Inferior parietal cortex (tissue), 1 donor: ENCODE data around the gene APOBEC2.
A peak's percentile ranks its signal among the peaks of the same experiment; 100 is the strongest.

ENCODE experiments used
- DNase-seq: peaks from one replicate; pipeline ENCODE4 v3.0.0-alpha.2; 2016; ENCODE audit errors: extremely low spot score

APOBEC2 gene

GRCh38 chr6:41037107-41037900 lies 15.7 kb upstream of the APOBEC2 start:
- DNase-seq: peak; percentile 41

- DNase-seq: no peak
Observed at GRCh38 chr6:41038205-41038604, 14.8 kb upstream of the APOBEC2 start.

GRCh38 chr6:41039060-41039998 lies 13.7 kb upstream of the APOBEC2 start, which contains the start of gene UNC5CL:
UNC5CL (minus strand) TSS chr6:41039221; CDS start chr6:41035074, 4,147 bp downstream.
- DNase-seq: no peak

GRCh38 chr6:41040101-41040939 lies 12.7 kb upstream of the APOBEC2 start:
- DNase-seq: no peak

GRCh38 chr6:41040940-41041536 lies 12.0 kb upstream of the APOBEC2 start:
- no peak for DNase-seq

GRCh38 chr6:41042226-41043055 lies 10.6 kb upstream of the APOBEC2 start, which contains the start of gene TSPO2:
TSPO2 (plus strand) TSS chr6:41042467; CDS start chr6:41042986, 519 bp downstream.
- no peak for DNase-seq

GRCh38 chr6:41043151-41043550 lies 9.9 kb upstream of the APOBEC2 start:
- DNase-seq: no peak

GRCh38 chr6:41045664-41046063 lies 7.3 kb upstream of the APOBEC2 start:
- no peak for DNase-seq

- no peak for DNase-seq
Observed at GRCh38 chr6:41046084-41046483, 6.9 kb upstream of the APOBEC2 start.

- no peak for DNase-seq
Observed at GRCh38 chr6:41047306-41047705, 5.7 kb upstream of the APOBEC2 start.

- no peak for DNase-seq
Observed at GRCh38 chr6:41047745-41048732, 5.0 kb upstream of the APOBEC2 start.

GRCh38 chr6:41049521-41049920 lies 3.5 kb upstream of the APOBEC2 start:
- no peak for DNase-seq

- DNase-seq: no peak
Observed at GRCh38 chr6:41049955-41050354, 3.0 kb upstream of the APOBEC2 start.

GRCh38 chr6:41050536-41050935 lies 2.5 kb upstream of the APOBEC2 start:
- DNase-seq: no peak

GRCh38 chr6:41051873-41052272 lies 1.1 kb upstream of the APOBEC2 start:
- no peak for DNase-seq

- no peak for DNase-seq
Observed at GRCh38 chr6:41054511-41054910, 1.5 kb downstream of the APOBEC2 start.

- no peak for DNase-seq
Observed at GRCh38 chr6:41055149-41055548, 2.1 kb downstream of the APOBEC2 start.

GRCh38 chr6:41056768-41057490 lies 3.9 kb downstream of the APOBEC2 start:
- DNase-seq: no peak
